Muscle of arm (tissue), 12 donors: ENCODE results near the gene NUCKS1. TPM values are rescaled to one million over a fixed set of nuclear protein-coding genes. Genes with fewer than 3 reads are reported as not detected.
A peak's percentile ranks its signal among the peaks of the same experiment; 100 is the strongest.

Source experiments
- DNase-seq: peaks from one replicate; pipeline ENCODE4 v3.0.0-alpha.2; 2013
- polyA plus RNA-seq, 12 donors: library from polyadenylated mRNA; unstranded; fragments of 120-200 nt; gene quantifications; one replicate each; pipeline ENCODE4 v1.2.1, GENCODE V29; 2013; ENCODE audit not compliant: insufficient read length in 12 of 12

Gene NUCKS1
- polyA plus RNA-seq, 12 donors = 224 to 894 (median 248) TPM

GRCh38 chr1:205775015-205775716, 25.2 kb upstream of the NUCKS1 start, which contains the start of gene RAB29:
TSS of gene RAB29 (minus strand) at chr1:205775482. CDS start at chr1:205774956, 526 bp downstream.
- DNase-seq = peak; percentile 84

- DNase-seq = no peak
Observed at GRCh38 chr1:205774198-205775014, 24.4 kb upstream of the NUCKS1 start.

- DNase-seq = no peak
Observed at GRCh38 chr1:205772607-205773032, 22.6 kb upstream of the NUCKS1 start.

- DNase-seq = no peak
Observed at GRCh38 chr1:205770618-205771017, 20.6 kb upstream of the NUCKS1 start.

GRCh38 chr1:205769641-205770365, 19.8 kb upstream of the NUCKS1 start:
- DNase-seq = no peak

GRCh38 chr1:205767248-205767647, 17.3 kb upstream of the NUCKS1 start:
- DNase-seq = no peak

- DNase-seq = no peak
Observed at GRCh38 chr1:205766570-205766969, 16.6 kb upstream of the NUCKS1 start.

- no peak for DNase-seq
Observed at GRCh38 chr1:205766038-205766437, 16.1 kb upstream of the NUCKS1 start.

GRCh38 chr1:205764578-205764977, 14.6 kb upstream of the NUCKS1 start:
- no peak for DNase-seq

GRCh38 chr1:205763980-205764379, 14.0 kb upstream of the NUCKS1 start:
- no peak for DNase-seq

- DNase-seq = no peak
Observed at GRCh38 chr1:205760606-205761005, 10.6 kb upstream of the NUCKS1 start.

GRCh38 chr1:205756552-205756951, 6.6 kb upstream of the NUCKS1 start:
- no peak for DNase-seq

GRCh38 chr1:205754857-205755256, 4.9 kb upstream of the NUCKS1 start:
- no peak for DNase-seq

GRCh38 chr1:205751036-205751651, 1.2 kb upstream of the NUCKS1 start:
- no peak for DNase-seq

- DNase-seq = peak; percentile 94
Observed at GRCh38 chr1:205749234-205750137, 496 bp downstream of the NUCKS1 start.

GRCh38 chr1:205748403-205749233, 1.4 kb downstream of the NUCKS1 start:
- DNase-seq = peak; percentile 57

- no peak for DNase-seq
Observed at GRCh38 chr1:205746757-205747412, 3.1 kb downstream of the NUCKS1 start.

GRCh38 chr1:205744403-205744802, 5.6 kb downstream of the NUCKS1 start:
- no peak for DNase-seq

GRCh38 chr1:205743977-205744376, 6.0 kb downstream of the NUCKS1 start:
- no peak for DNase-seq
